Measurements from ENCODE around the gene ZNF804B.

Gene ZNF804B

DNA sequence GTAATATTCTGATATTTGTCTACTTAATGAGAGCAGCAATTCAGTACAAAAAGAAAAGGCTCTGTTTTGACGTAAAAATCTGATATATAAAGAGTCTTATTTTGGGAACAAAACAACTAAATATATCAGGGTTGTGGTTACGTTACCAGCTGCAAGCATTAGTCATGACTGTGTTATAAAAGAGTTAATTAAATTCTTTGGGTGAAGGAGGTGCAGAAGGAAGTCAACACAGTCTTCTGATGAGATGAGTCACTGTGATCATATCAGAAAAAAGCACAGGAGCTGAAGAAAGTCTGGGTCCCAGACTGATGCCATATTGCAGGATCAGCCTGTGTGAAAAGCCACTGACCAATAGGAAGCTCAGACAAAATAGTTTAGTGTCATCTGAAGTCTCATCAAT lies 270.4 kb downstream of the ZNF804B start:
- Histone ChIP-seq H3K36me3 (ENCODE audit: control insufficient read depth, insufficient read depth, low read length) (no peaks in the 10 kb centered on the region), H3K9me3 (ENCODE audit: control insufficient read depth, low read length) (no peaks in the 10 kb centered on the region), H3K27ac (ENCODE audit: low read depth, low read length, severe bottlenecking) (no peak overlapping the region), H3K4me3 (ENCODE audit: extremely low read depth, insufficient read depth, low read length, poor library complexity, severe bottlenecking) (no peak overlapping the region), H3K4me1 (ENCODE audit: control insufficient read depth, insufficient read depth, low read length, poor library complexity, severe bottlenecking) (no peaks in the 10 kb centered on the region)
- WGBS, 2 experiments (ENCODE audit: insufficient coverage in 2 of 2) = 67% methylated on average over 1 of the region's 2 CpGs; no CpG with 5 or more reads in 1 of the 2 experiments

DNA sequence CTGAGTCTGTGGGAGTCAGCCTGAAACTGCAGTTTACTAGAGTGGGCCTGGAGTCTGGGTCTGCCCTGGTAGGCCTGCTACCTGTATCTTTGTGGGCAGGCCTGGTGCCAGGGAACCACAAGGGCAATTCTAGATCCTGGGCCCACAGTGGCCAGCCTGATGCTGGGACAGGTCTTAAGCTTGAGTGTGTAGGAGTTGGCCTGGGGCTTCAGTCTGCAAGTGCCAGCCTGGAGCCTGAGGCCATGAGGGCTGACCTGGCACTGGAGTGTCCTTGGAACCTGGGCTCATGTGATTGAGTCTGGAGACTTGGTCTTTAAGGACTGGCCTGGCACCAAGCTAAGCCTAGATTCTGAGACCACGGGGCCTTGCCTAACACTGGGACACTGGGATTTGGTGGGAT lies 281.7 kb downstream of the ZNF804B start:
- no CpG with 5 or more reads among the region's 1 CpG for WGBS, 2 experiments (ENCODE audit: insufficient coverage in 2 of 2)
- H3K4me3 ChIP-seq (ENCODE audit: extremely low read depth, insufficient read depth, low read length, poor library complexity, severe bottlenecking) = no peak overlapping the region
- no peak overlapping the region for H3K27ac ChIP-seq (ENCODE audit: low read depth, low read length, severe bottlenecking)
- no peaks in the 10 kb centered on the region for H3K9me3 ChIP-seq (ENCODE audit: control insufficient read depth, low read length)
- H3K4me1 ChIP-seq (ENCODE audit: control insufficient read depth, insufficient read depth, low read length, poor library complexity, severe bottlenecking) = no peaks in the 10 kb centered on the region
- H3K36me3 ChIP-seq (ENCODE audit: control insufficient read depth, insufficient read depth, low read length) = no peaks in the 10 kb centered on the region

DNA sequence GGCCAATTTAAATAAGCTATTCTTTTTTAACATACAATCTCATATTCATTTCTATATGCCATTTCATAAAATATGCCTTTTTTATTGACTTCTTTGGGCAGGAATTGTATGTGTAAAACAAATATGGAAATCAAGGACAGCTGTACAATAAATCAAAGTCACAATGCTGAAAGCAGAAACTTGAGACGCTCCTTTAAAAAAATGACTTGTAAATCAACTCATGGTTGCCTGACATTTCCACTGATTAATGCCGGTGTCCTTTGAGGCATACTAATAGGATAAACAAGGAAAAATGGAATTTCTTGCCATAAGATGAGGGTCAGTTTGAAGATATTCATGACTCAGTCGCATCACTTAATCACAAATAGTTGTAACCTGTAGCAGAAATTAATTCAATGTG lies 283.4 kb downstream of the ZNF804B start:
- Histone ChIP-seq H3K4me3 (ENCODE audit: extremely low read depth, insufficient read depth, low read length, poor library complexity, severe bottlenecking) (no peak overlapping the region), H3K36me3 (ENCODE audit: control insufficient read depth, insufficient read depth, low read length) (no peaks in the 10 kb centered on the region), H3K4me1 (ENCODE audit: control insufficient read depth, insufficient read depth, low read length, poor library complexity, severe bottlenecking) (no peaks in the 10 kb centered on the region), H3K9me3 (ENCODE audit: control insufficient read depth, low read length) (no peaks in the 10 kb centered on the region), H3K27ac (ENCODE audit: low read depth, low read length, severe bottlenecking) (no peak overlapping the region)
- WGBS, 2 experiments (ENCODE audit: insufficient coverage in 2 of 2) = 100% methylated on average over 1 of the region's 3 CpGs; no CpG with 5 or more reads in 1 of the 2 experiments

DNA sequence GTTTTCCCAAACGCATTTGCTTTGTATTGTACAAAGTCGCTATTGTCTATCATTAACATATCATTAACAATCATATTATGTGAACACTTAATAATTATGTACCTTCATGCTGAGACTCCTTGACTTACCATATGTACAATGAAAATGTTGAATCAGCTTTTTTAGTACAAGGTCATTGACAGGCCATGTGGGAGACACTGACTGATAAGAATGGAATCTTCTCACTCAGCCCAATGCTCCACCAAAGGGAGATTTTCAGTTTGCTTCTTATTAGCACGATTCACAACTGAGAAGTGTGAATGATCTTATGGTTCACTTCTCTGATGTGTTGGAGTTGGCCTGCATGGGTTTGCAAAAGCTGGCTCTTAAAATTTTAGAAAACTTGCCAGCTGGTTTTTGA lies 289.5 kb downstream of the ZNF804B start:
- Histone ChIP-seq H3K9me3 (ENCODE audit: control insufficient read depth, low read length) (no peaks in the 10 kb centered on the region), H3K27ac (ENCODE audit: low read depth, low read length, severe bottlenecking) (no peak overlapping the region), H3K36me3 (ENCODE audit: control insufficient read depth, insufficient read depth, low read length) (no peaks in the 10 kb centered on the region), H3K4me1 (ENCODE audit: control insufficient read depth, insufficient read depth, low read length, poor library complexity, severe bottlenecking) (no peaks in the 10 kb centered on the region), H3K4me3 (ENCODE audit: extremely low read depth, insufficient read depth, low read length, poor library complexity, severe bottlenecking) (no peak overlapping the region)
- 89% methylated on average over 1 of the region's 3 CpGs; no CpG with 5 or more reads in 1 of the 2 experiments for WGBS, 2 experiments (ENCODE audit: insufficient coverage in 2 of 2)

DNA sequence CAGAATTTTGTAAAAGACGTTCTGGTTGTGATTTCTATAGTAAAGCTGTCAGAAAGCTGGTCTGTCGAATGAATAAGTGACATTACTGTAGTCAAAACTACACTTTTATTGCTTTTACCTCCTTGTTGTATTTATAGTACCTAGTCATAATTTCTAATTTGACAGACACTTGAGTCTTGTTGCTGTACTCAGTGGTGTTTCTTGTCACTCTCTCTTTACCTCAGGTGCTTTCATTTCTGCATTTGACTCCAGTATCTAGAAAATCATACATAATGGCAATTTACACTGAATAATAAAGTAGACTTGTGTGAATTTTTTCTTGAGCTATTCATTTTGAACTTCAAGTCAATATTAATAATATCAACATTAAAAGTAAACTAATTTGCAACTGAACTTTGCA lies 293.6 kb downstream of the ZNF804B start:
- WGBS, 2 experiments (ENCODE audit: insufficient coverage in 2 of 2) = no CpG with 5 or more reads among the region's 2 CpGs
- Histone ChIP-seq H3K9me3 (ENCODE audit: control insufficient read depth, low read length) (no peaks in the 10 kb centered on the region), H3K27ac (ENCODE audit: low read depth, low read length, severe bottlenecking) (no peak overlapping the region), H3K4me3 (ENCODE audit: extremely low read depth, insufficient read depth, low read length, poor library complexity, severe bottlenecking) (no peak overlapping the region), H3K36me3 (ENCODE audit: control insufficient read depth, insufficient read depth, low read length) (no peaks in the 10 kb centered on the region), H3K4me1 (ENCODE audit: control insufficient read depth, insufficient read depth, low read length, poor library complexity, severe bottlenecking) (no peaks in the 10 kb centered on the region)

DNA sequence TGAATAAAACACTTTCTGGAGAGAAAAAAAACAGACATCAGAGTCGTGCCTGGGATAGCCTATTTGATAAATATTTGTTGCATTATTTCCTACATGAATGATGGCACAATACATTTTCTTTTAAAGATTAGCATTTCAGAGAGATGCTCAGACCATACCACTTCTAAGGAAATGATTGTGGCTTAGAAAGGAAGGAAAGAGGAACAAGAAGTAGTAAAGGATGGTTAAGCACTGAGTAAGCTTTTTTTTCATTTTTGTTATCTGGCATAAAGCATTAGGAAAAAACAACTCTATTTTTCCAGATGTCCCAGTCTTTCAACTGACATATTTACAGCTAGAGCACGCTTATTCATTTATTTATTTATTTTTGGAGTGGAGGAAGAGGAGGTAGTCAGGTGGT lies 294.9 kb downstream of the ZNF804B start:
- no peaks in the 10 kb centered on the region for H3K9me3 ChIP-seq (ENCODE audit: control insufficient read depth, low read length)
- no CpG with 5 or more reads among the region's 2 CpGs for WGBS, 2 experiments (ENCODE audit: insufficient coverage in 2 of 2)
- no peak overlapping the region for H3K27ac ChIP-seq (ENCODE audit: low read depth, low read length, severe bottlenecking)

DNA sequence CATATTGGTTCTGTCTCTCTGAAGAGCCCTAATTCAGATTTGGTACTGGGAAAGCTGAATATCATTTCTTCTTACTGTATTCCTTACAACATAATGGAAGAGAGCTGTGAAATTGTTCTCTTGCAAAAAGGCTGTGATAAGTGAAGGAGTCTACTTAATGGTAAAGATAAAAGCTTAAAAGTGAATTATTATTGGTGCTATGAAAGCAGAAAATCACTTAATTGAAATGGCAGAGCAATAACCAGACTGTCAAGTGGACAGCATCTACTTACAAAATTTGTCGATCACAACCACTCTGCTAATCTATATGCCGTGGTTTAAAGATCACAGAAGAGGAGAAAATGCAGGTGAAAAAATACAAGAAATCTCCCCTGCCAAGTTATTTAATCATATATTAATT lies 300.7 kb downstream of the ZNF804B start:
- WGBS, 2 experiments (ENCODE audit: insufficient coverage in 2 of 2) = 100% methylated on average over 2 of the region's 2 CpGs; no CpG with 5 or more reads in 1 of the 2 experiments
- no peaks in the 10 kb centered on the region for H3K9me3 ChIP-seq (ENCODE audit: control insufficient read depth, low read length)
- no peak overlapping the region for H3K4me3 ChIP-seq (ENCODE audit: extremely low read depth, insufficient read depth, low read length, poor library complexity, severe bottlenecking)
- no peak overlapping the region for H3K27ac ChIP-seq (ENCODE audit: low read depth, low read length, severe bottlenecking)
- H3K36me3 ChIP-seq (ENCODE audit: control insufficient read depth, insufficient read depth, low read length) = no peaks in the 10 kb centered on the region
- H3K4me1 ChIP-seq (ENCODE audit: control insufficient read depth, insufficient read depth, low read length, poor library complexity, severe bottlenecking) = no peaks in the 10 kb centered on the region

More for the DNA sequence above, 294.9 kb downstream of the ZNF804B start:
- Histone ChIP-seq H3K4me1 (ENCODE audit: control insufficient read depth, insufficient read depth, low read length, poor library complexity, severe bottlenecking) (no peaks in the 10 kb centered on the region), H3K36me3 (ENCODE audit: control insufficient read depth, insufficient read depth, low read length) (no peaks in the 10 kb centered on the region), H3K4me3 (ENCODE audit: extremely low read depth, insufficient read depth, low read length, poor library complexity, severe bottlenecking) (no peak overlapping the region)

DNA sequence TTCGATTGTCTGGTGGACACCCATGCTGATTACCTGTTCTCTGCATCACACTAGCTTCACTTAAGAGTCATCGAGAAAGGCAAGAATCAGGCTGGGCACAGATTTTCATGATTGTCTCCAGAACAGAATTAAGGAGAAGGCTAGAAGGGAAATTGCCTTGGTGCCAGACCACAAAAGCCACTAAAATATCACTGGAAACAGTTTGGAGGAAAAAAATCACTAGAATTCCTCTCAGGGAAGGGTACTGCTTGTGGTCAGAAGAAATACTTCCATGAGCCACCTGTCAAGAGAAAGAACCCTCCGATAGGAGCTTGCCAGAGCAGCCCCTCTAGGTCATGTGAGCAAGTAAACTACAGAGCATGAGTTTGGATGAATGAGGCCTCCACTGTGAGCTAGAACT lies 305.3 kb downstream of the ZNF804B start:
- H3K9me3 ChIP-seq (ENCODE audit: control insufficient read depth, low read length) = no peaks in the 10 kb centered on the region
- 75 to 83% methylated on average over 1 to 2 of the region's 3 CpGs for WGBS, 2 experiments (ENCODE audit: insufficient coverage in 2 of 2)
- H3K27ac ChIP-seq (ENCODE audit: low read depth, low read length, severe bottlenecking) = no peak overlapping the region
- H3K36me3 ChIP-seq (ENCODE audit: control insufficient read depth, insufficient read depth, low read length) = no peaks in the 10 kb centered on the region
- H3K4me1 ChIP-seq (ENCODE audit: control insufficient read depth, insufficient read depth, low read length, poor library complexity, severe bottlenecking) = no peaks in the 10 kb centered on the region
- H3K4me3 ChIP-seq (ENCODE audit: extremely low read depth, insufficient read depth, low read length, poor library complexity, severe bottlenecking) = no peak overlapping the region

DNA sequence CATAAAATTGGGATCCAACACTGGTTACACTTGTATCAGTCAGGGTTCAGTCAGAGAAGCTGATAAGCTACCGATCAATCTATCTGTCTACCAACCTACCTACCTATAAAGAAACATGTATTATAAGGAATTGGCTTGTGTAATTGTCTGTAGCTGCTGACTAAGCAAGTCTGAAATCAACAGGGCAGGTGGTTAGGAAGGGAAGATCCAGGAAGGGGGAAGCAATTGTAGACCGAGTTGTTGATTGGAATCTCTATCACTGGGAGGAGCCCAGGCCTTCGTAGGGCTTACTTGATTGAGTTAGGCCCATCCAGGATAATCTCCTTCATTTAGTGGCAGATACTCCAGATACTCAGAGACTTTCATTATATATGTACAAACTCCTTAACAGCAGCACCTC lies 307.5 kb downstream of the ZNF804B start:
- no peaks in the 10 kb centered on the region for H3K36me3 ChIP-seq (ENCODE audit: control insufficient read depth, insufficient read depth, low read length)
- no peak overlapping the region for H3K27ac ChIP-seq (ENCODE audit: low read depth, low read length, severe bottlenecking)
- H3K4me1 ChIP-seq (ENCODE audit: control insufficient read depth, insufficient read depth, low read length, poor library complexity, severe bottlenecking) = no peaks in the 10 kb centered on the region
- H3K9me3 ChIP-seq (ENCODE audit: control insufficient read depth, low read length) = no peaks in the 10 kb centered on the region
- no peak overlapping the region for H3K4me3 ChIP-seq (ENCODE audit: extremely low read depth, insufficient read depth, low read length, poor library complexity, severe bottlenecking)
- WGBS, 2 experiments (ENCODE audit: insufficient coverage in 2 of 2) = 40 to 61% methylated on average over 1 to 2 of the region's 3 CpGs

DNA sequence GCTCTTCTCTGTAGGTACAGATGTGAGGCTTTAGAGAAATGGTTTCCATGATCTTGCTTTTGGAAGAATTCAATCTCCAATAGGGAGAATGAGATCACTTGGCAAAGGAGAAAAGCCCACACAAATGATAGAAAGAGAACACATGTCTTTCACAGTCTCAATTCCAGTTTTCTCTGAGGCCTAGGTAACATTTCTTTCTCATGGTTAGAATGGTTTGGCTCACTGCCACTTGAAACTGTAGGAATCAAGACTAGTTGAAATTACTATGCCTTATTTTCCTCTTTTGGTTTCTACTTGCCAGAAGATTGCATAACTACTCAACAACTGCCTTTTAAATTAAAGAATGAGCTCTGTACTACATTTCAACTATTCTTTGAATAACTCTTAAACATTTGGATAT lies 312.6 kb downstream of the ZNF804B start:
- Histone ChIP-seq H3K36me3 (ENCODE audit: control insufficient read depth, insufficient read depth, low read length) (no peaks in the 10 kb centered on the region), H3K4me3 (ENCODE audit: extremely low read depth, insufficient read depth, low read length, poor library complexity, severe bottlenecking) (no peak overlapping the region), H3K4me1 (ENCODE audit: control insufficient read depth, insufficient read depth, low read length, poor library complexity, severe bottlenecking) (no peaks in the 10 kb centered on the region), H3K9me3 (ENCODE audit: control insufficient read depth, low read length) (no peaks in the 10 kb centered on the region), H3K27ac (ENCODE audit: low read depth, low read length, severe bottlenecking) (no peak overlapping the region)

DNA sequence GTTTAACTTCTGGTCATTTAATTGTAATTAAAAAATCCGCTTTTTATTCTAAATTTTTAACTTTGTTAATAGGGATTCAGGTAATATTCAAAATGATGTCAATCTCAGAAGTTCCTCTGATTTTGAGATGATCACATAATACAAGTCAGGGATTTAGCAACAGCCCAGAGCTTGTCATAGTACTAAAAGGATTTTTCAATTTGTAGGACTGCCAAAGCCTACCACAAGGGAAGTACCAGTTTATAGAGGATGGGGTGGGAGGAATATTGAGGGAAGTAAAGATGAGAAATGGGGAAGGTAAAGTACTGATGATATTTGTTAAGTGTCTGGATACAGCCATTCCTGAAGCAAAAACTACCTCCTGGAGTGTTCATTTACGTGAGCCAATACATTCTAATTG lies 314.3 kb downstream of the ZNF804B start:
- H3K4me1 ChIP-seq (ENCODE audit: control insufficient read depth, insufficient read depth, low read length, poor library complexity, severe bottlenecking) = no peaks in the 10 kb centered on the region
- H3K9me3 ChIP-seq (ENCODE audit: control insufficient read depth, low read length) = no peaks in the 10 kb centered on the region
- no peak overlapping the region for H3K27ac ChIP-seq (ENCODE audit: low read depth, low read length, severe bottlenecking)
- whole genome bisulfite sequencing, 2 experiments (ENCODE audit: insufficient coverage in 2 of 2) = no CpG with 5 or more reads among the region's 2 CpGs
- H3K4me3 ChIP-seq (ENCODE audit: extremely low read depth, insufficient read depth, low read length, poor library complexity, severe bottlenecking) = no peak overlapping the region
- H3K36me3 ChIP-seq (ENCODE audit: control insufficient read depth, insufficient read depth, low read length) = no peaks in the 10 kb centered on the region
